Rectal smooth muscle tissue (tissue), 1 donor: Measurements from ENCODE around the gene AMIGO2.
"Not testable (repeated sequence)": the region's sequence is repeated elsewhere in the genome, so short reads cannot be mapped to it uniquely, and the experiment has no call there.

ENCODE experiments used
- H3K27ac ChIP-seq: one replicate; pipeline ENCODE4 v1.7.0; 2013; ENCODE audit warnings: low read depth, low read length, inconsistent platforms
- H3K27me3 ChIP-seq: one replicate; pipeline ENCODE4 v1.7.0; 2013; ENCODE audit warnings: low read length; ENCODE audit not compliant: control insufficient read depth, insufficient read depth
- H3K36me3 ChIP-seq: one replicate; pipeline ENCODE4 v1.7.0; 2013; ENCODE audit warnings: low read length; ENCODE audit not compliant: control insufficient read depth, insufficient read depth
- H3K4me1 ChIP-seq: one replicate; pipeline ENCODE4 v1.7.0; 2013; ENCODE audit warnings: low read length; ENCODE audit not compliant: control insufficient read depth, insufficient read depth
- H3K4me3 ChIP-seq: one replicate; pipeline ENCODE4 v1.7.0; 2013; ENCODE audit warnings: low read length
- H3K9ac ChIP-seq: one replicate; pipeline ENCODE4 v1.7.0; 2013; ENCODE audit warnings: low read length

Gene AMIGO2, protein sequence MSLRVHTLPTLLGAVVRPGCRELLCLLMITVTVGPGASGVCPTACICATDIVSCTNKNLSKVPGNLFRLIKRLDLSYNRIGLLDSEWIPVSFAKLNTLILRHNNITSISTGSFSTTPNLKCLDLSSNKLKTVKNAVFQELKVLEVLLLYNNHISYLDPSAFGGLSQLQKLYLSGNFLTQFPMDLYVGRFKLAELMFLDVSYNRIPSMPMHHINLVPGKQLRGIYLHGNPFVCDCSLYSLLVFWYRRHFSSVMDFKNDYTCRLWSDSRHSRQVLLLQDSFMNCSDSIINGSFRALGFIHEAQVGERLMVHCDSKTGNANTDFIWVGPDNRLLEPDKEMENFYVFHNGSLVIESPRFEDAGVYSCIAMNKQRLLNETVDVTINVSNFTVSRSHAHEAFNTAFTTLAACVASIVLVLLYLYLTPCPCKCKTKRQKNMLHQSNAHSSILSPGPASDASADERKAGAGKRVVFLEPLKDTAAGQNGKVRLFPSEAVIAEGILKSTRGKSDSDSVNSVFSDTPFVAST

DNA sequence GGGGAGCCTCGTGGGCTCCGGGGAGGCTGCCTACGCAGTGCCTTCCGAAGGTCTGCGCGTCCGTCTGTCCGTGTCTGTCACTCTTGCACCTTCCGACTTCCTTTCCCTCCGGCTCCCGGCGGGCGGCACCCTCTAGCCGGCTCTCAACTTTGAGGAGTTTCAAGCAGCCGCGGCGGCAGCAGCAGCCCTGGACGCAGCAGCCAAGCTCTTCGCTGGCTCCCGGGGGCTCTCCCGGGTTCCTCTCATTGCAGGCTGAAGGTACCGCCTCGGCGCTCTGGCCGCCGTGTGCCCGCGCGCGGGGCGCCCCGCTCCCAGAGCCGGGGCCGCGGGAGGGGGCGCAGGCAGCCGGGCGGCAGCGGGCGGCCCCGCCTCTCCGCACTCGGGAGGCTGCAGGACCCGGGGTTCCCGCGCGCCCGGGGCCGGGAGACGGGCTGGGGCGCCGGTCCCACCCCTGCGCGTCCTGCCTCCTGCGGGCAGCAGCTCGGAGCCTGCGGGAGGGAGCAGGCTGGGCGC, at the start of gene AMIGO2, which contains the start of gene PCED1B:
Gene AMIGO2 (minus strand): TSS at position 492 of the 513 bp plus-strand sequence. CDS start 957 bp downstream, outside the sequence.
Gene PCED1B (plus strand): TSS at position 154 of the 513 bp plus-strand sequence. CDS start 155,443 bp downstream, outside the sequence.
- H3K27me3 ChIP-seq: no peaks in the 10 kb centered on the region
- H3K9ac ChIP-seq: peak within 1 kb of the TSS; percentile 85
- no peaks in the 10 kb centered on the region for H3K36me3 ChIP-seq
- peak within 1 kb of the TSS; percentile 89 for H3K4me3 ChIP-seq
- peak within 1 kb of the TSS; percentile 97 for H3K27ac ChIP-seq
- H3K4me1 ChIP-seq: peaks cover 19% of the 10 kb centered on the region

DNA sequence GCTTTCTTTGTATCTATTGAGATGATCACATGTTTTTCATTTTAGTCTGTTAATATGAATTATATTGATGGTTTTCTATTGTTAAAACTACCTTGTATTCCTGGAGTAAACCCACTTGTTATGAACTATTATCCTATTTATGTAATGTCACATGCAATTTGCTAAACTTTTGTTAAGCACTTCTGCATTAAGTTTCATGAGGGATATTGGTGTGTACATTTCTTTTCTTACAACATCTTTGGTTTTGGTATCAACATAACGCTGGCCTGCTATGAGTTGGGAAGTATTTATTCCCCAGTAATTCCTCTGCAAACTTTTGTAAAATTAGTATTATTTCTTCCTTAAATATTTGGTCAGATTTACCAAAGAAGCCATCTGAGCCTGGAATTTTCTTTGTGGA, 46.5 kb upstream of the AMIGO2 start:
- no peaks in the 10 kb centered on the region for H3K27me3 ChIP-seq
- H3K27ac ChIP-seq: no peak overlapping the region
- no peaks in the 10 kb centered on the region for H3K36me3 ChIP-seq
- H3K9ac ChIP-seq: no peak overlapping the region
- H3K4me1 ChIP-seq: no peaks in the 10 kb centered on the region
- H3K4me3 ChIP-seq: no peak overlapping the region

DNA sequence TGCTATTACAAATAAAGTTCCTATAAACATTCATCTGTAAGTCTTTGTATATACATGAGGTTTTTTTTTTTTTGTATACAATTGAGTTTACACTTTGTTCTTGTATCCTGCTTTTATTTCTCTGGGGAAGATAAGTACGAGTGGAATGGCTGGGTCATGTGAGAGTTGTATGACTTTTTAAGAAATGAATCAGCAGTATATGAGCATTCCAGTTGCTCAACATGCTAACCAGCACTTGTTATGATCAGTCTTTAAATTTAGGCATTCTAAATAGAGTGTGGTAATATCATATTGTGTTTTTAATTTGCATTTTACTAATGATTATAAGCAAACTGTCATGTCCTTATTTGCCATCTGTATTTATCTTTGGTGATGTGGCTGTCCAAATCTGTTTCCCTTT, 44.7 kb upstream of the AMIGO2 start:
- no peaks in the 10 kb centered on the region for H3K36me3 ChIP-seq
- no peak overlapping the region for H3K27ac ChIP-seq
- H3K9ac ChIP-seq: no peak overlapping the region
- H3K4me1 ChIP-seq: no peaks in the 10 kb centered on the region
- H3K27me3 ChIP-seq: no peaks in the 10 kb centered on the region
- H3K4me3 ChIP-seq: no peak overlapping the region

DNA sequence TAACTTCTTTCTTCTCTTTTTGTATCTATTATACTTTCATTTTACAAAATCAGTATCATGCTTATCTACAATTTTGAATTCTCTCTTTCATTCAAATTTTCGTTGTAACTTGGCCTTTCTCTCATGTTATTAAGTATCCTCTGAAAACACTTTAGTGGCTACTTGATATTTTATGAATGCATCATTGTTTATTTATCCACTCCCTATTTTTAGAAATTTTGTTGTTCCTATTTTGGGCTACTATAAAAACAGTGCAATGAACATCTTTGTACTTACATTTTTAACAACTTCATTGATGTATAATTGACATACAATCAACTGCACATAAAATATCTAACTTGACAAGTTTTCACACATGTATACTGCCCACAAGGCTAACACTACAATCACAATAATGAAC, 44.0 kb upstream of the AMIGO2 start:
- Histone ChIP-seq H3K4me3 (no peak overlapping the region), H3K36me3 (no peaks in the 10 kb centered on the region), H3K9ac (no peak overlapping the region), H3K27ac (no peak overlapping the region), H3K27me3 (no peaks in the 10 kb centered on the region), H3K4me1 (no peaks in the 10 kb centered on the region)

DNA sequence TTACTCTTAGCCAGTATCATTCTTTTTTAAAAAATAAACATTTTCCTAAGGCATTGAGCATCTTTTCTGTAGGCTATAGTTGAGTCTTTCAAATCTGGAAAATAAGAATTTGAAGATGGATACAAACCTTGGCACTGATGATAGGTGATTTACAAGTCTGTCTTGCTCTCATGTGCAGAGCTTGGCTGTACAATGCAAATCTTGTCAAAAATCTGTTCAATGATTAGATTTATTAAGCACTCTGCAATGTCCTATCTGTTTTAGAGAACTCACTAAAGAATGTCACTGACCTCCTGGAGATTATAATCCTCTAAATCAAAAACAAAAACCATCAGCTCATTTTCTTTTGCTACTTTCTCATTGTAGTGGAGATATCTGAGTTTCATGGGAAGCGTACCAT, 42.8 kb upstream of the AMIGO2 start:
- Histone ChIP-seq H3K9ac (no peak overlapping the region), H3K4me1 (no peaks in the 10 kb centered on the region), H3K36me3 (no peaks in the 10 kb centered on the region), H3K27ac (no peak overlapping the region), H3K27me3 (no peaks in the 10 kb centered on the region), H3K4me3 (no peak overlapping the region)

DNA sequence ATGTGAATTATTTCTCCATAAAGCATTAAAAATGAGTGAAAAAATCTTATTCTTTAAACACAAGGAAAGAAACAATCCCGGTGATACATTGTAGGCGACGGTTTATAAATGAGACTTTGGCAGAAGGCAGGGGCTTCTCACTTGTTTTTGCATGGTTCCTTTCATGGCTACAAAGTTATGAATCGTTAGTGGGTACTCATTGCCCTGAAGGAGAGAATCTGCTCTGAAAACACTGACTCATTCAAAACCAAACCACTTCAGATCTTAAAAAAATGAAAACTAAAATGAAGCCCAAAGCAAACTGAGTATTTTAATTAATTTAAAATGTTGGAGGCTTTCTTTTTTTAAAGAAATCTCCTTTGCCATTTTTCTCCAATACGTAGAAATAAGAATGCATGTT, 41.4 kb upstream of the AMIGO2 start:
- Histone ChIP-seq H3K4me1 (no peaks in the 10 kb centered on the region), H3K27me3 (no peaks in the 10 kb centered on the region), H3K4me3 (no peak overlapping the region), H3K36me3 (no peaks in the 10 kb centered on the region), H3K27ac (no peak overlapping the region), H3K9ac (no peak overlapping the region)

DNA sequence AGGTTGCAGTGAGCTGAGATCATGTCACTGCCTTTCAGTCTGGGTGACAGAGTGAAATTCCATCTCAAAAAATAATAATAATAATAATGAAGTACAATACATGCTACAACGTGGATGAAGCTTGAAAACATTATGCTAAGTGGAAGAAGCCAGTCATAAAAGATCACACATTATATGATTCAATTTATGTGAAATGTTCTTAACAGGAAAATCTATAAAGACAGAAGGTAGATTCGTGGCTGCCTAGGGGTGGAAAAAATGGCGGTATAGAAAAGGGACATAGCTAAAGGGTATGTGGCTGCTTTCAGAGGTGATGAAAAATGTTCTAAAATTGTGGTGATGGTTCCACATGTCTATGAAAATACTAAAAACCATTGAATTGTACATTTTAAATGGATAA, 41.0 kb upstream of the AMIGO2 start:
- Histone ChIP-seq H3K9ac (no peak overlapping the region), H3K27me3 (no peaks in the 10 kb centered on the region), H3K27ac (no peak overlapping the region)

DNA sequence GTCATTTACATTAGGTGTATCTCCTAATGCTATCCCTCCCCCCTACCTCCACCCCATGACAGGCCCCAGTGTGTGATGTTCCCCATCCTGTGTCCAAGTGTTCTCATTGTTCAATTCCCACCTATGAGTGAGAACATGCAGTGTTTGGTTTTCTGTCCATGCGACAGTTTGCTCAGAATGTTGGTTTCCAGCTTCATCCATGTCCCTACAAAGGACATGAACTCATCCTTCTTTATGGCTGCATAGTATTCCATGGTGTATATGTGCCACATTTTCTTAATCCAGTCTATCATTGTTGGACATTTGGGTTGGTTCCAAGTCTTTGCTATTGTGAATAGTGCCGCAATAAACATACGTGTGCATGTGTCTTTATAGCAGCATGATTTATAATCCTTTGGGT, 37.5 kb upstream of the AMIGO2 start:
- H3K4me3 ChIP-seq, H3K9ac ChIP-seq, H3K4me1 ChIP-seq, H3K36me3 ChIP-seq, H3K27ac ChIP-seq, H3K27me3 ChIP-seq: not testable (repeated sequence)

More for the DNA sequence above, 41.0 kb upstream of the AMIGO2 start:
- Histone ChIP-seq H3K36me3 (no peaks in the 10 kb centered on the region), H3K4me3 (no peak overlapping the region), H3K4me1 (no peaks in the 10 kb centered on the region)

DNA sequence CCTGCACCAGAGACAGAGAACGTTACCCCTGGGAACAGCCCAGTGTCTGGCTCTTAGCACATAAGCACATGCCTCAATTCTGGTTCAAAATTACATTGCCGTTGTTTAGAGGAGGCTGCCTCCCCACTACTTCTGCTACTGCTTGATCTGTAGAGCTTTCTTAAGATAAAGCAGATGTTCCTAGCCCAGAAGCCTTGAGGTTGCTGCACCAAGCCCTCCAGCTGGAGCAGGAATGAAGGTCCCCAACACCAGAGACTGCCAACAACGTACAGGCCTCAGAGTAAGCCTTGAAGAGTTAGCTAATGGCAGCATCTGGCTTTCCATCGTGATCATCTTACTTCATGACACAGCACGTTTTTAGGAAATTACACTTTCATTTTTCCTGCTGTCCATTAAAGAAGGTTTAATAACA, 34.7 kb upstream of the AMIGO2 start:
- Histone ChIP-seq H3K4me1 (no peaks in the 10 kb centered on the region), H3K27ac (no peak overlapping the region), H3K27me3 (no peaks in the 10 kb centered on the region), H3K9ac (no peak overlapping the region), H3K36me3 (no peaks in the 10 kb centered on the region), H3K4me3 (no peak overlapping the region)

DNA sequence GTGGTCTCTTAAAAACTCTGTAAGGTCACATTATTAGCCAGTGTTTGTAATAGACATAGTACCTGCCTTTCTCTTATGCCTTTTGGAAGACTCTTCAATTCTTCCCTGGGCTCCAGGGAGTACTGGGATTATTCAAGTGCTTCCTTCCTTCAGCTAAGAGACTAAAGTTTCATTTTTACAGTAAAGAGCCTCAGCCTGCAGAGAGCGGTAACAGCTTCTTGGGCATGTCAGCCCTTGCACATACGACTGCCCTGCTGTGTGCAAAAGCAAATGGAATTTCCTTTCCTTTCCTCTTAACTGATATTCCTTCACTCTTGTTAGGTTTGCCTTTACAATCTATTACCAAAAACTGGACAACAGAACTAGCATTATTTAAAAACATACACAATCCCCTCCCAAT, 32.9 kb upstream of the AMIGO2 start:
- Histone ChIP-seq H3K9ac (no peak overlapping the region), H3K4me1 (no peaks in the 10 kb centered on the region), H3K36me3 (no peaks in the 10 kb centered on the region), H3K27ac (no peak overlapping the region), H3K4me3 (no peak overlapping the region), H3K27me3 (no peaks in the 10 kb centered on the region)

DNA sequence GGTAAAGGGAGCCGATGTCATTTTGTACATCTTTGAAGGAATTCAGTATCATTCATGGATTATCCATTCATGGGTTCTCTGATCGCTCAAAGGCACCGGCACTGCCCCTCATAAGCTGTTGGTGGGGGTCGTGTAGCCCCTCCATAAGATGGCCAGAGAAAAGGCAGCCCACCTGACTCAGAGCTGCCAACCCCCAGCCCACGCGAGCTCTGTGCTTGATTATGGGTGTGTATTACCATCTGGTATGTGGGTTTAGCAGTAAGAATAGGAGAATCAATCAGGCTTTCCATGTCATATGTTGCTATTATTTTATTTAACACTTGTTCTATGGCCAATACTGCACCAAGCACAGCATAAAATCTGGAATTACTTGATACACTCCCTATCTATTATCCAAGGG, 32.1 kb upstream of the AMIGO2 start:
- H3K27ac ChIP-seq: no peak overlapping the region
- H3K9ac ChIP-seq: no peak overlapping the region
- no peak overlapping the region for H3K4me3 ChIP-seq
- no peaks in the 10 kb centered on the region for H3K27me3 ChIP-seq
- no peaks in the 10 kb centered on the region for H3K36me3 ChIP-seq
- H3K4me1 ChIP-seq: no peaks in the 10 kb centered on the region

DNA sequence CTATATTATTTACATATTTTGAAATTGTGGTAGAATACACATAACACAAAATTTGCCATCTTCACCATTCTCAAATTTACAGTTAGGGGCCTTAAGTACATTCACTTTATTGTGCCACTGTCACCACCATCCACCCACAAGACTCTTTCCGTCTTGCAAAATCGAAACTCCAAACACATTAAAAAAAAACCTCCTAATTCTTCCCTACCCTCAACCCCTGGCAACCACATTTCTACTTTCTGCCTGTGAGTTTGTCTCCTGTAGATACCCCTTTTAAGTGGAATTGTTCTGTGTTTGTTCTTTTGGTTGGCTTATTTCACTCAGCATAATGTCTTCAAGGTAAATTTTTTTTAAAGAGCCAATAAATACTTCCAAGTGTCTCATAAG, 31.6 kb upstream of the AMIGO2 start:
- Histone ChIP-seq H3K4me1 (no peaks in the 10 kb centered on the region), H3K9ac (no peak overlapping the region), H3K27ac (no peak overlapping the region), H3K27me3 (no peaks in the 10 kb centered on the region), H3K36me3 (no peaks in the 10 kb centered on the region), H3K4me3 (no peak overlapping the region)
